CD4-positive, alpha-beta T cell treated with Interleukin-4 for 1 hour (primary cell): ENCODE measurements around the gene COL5A1.
"Not testable (repeated sequence)": the region's sequence is repeated elsewhere in the genome, so short reads cannot be mapped to it uniquely, and the experiment has no call there.

ENCODE experiments used
- DNase-seq, 2 donors: peaks; one replicate each; pipeline ENCODE4 v3.0.0-alpha.2; 2020 to 2022

COL5A1 gene

DNA sequence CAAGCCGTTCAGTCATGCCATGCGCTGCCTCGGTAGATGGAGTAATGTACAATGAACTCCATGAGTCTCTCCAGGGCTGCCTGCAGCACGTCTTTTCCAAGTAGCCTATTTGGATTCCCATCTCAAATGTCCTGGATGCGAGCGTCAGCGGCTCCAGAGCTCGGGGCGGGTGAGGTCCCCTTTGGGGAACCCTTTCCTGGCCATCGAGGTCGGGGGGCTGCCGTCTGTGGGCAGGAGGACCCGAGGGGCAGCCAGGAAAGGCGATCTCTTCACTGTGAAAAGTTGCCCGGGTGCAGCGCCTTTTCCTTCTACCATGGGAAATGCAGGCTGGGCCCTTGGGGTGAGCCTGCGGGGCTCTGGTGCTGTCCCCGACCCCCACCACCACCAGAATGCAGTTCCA lies 202.1 kb downstream of the COL5A1 start:
- no peak for DNase-seq

GRCh38 chr9:134844821-134845220 lies 203.2 kb downstream of the COL5A1 start:
- DNase-seq: no peak

DNA sequence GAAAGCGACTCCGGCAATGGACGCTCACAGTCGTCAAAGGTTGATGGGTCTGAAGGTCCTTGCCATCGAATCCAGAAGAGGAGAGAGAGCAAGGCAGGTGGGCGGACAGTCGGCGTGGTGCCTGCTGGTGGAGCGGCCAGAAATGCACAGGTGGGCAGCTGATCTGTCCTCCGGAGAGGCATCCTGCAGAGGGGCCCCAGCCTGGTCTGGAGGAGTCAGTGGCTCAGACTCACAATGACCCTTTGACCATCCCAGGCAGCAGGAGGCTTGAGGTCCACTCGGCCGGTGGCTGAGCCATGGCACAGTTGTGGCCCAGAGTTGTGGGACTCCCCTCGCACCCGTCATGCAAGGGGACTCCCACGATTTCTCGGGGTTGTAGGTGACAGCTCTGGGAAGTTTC lies 204.6 kb downstream of the COL5A1 start:
- no peak for DNase-seq

GRCh38 chr9:134846699-134847098 lies 205.1 kb downstream of the COL5A1 start:
- no peak for DNase-seq

- no peak for DNase-seq
Measured at GRCh38 chr9:134847138-134847537, 205.5 kb downstream of the COL5A1 start.

DNA sequence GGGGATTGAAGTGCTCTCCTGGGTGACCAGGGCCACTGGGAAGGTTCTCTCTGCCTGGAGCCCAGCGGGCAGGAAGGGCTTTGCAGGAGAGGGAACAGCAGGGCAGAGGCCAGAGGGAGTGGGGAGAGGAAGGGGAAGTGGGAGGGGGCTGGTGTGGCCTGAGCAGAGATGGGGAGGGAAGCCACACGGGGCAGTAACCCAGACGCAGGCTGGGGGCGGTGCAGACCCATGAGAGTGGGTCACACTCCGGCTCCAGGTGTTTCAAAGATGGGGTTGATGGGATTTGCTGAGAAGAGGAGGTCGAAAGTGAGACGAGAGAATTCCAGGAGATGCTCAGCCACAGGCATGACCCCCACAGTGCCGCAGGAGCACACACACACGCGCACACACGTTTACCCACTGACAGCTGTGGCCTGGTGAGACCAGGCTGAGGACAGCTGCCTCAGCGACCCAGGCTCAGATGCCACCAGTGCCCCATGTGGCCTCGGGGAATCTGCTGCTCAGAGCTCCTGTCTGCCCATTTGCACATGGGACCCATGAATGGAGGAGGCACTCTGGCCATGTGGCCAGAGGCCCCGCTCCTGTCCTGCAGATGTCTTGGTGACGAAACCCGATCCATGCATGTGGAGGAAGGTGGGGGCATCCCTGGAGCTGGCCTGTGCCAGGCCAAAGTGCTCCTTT lies 206.3 kb downstream of the COL5A1 start:
- DNase-seq: no peak

- no peak for DNase-seq
Measured at GRCh38 chr9:134848504-134848903, 206.9 kb downstream of the COL5A1 start.

GRCh38 chr9:134850611-134851010 lies 209.0 kb downstream of the COL5A1 start:
- no peak for DNase-seq

DNA sequence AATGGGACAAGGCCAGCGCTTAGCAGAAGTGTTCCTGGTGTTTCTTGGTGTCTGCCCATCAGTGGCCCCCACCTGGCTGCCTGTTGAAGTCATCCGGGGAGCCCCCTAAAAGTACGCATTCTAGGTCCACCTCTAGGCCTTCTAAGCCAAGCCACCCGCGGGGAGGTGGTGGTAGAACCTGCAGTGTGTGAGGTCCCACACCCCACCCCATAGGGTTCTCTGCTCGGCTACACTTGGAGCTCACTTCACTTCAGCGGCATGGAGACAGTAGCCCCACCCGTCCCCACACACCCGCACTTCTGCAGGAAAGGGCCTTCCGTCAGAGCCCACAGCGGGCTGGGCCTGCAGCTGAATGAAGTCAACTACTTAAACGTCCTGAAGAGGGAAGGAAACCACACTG lies 209.4 kb downstream of the COL5A1 start:
- DNase-seq: no peak

DNA sequence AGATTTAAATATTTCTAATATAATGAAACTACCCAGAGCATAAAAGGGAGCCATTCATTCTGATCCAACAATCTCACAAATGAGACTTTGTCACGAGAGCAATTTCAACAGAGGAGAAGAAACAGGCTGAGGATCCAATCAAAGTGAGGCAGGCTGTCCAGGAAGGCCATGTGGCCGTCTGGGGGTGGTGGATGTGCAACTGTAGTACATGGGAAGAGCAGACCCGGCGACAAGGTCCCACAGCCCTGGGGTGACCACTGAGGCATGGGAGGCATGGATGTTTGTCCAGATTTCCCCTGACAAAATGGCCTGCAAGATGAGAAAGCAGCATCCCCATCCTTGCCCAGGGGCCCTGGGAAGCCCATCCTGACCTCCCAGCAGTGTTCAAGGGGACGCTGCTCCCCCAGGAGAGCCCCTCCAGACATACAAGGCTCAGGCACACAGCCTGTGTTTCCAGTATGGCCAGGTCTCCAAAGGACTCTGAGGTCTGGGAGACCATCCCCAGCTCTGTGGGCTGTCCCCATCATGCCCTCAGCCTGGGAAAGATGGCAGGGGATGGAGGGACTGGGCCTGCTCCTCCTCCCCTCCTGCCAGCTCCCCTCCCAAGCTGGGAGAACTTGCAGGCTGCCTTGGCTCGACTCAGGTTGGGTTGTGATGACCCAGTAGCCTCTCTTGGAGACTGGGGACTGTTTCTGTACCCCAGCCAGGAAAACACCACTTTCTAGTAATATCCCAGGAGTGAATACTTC lies 211.5 kb downstream of the COL5A1 start:
- no peak for DNase-seq

GRCh38 chr9:134853893-134854292 lies 212.3 kb downstream of the COL5A1 start:
- no peak for DNase-seq

DNA sequence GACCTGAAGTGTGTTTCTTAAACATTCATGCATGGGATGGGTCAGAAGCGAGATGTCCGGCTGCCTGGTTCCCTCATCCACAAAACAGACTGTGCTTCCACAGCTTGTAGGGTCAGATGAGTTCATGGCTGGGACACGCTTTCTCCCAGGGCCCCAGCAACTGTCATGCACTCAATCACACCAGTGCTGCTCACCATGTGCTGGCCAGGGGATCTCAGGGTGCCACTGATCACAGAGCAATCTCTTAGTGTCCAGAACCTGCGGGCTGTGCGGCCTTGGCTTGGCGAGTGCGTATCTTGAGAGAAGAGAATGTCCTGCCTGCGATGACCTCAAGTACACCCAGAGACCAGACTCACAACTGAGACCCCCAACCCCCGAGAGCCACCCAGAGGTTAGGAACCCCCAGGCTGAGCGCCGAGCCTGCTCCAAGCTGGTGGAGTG lies 213.0 kb downstream of the COL5A1 start:
- no peak for DNase-seq

DNA sequence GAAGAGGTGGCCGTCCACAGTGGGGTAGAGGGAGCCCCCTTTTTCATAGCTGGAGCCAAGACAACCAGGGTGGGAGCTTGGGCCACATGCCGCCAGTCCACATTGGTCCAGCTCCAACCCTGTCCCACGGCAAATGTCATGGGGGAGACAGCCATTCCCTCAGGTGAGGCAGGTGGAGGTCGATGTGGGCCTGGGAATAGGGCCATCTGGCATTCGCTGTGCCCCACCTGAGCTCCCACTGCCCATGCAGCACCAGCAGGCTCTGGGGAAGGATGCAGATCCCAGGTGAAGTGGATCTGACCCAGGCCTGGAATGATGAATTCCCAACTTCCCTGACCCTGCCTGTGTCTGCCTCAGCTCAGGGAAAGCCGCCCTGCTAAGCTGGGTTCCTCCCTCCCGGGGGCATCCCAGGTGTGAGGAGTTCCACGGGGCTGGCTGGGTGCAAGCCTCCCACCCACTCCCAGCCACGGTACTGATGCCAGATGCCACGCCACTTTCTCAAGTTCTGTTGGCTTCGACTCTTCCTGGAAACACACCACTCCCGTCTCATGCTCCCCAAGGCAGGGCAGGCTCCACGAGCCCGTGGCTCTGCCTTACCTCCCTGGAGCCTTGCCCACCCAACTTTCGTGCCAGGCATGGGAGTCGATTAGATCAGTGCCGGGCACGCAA lies 213.8 kb downstream of the COL5A1 start:
- peak in 1 of 2 donors; percentile 9 for DNase-seq

- no peak for DNase-seq
Measured at GRCh38 chr9:134855900-134856377, 214.3 kb downstream of the COL5A1 start.

DNA sequence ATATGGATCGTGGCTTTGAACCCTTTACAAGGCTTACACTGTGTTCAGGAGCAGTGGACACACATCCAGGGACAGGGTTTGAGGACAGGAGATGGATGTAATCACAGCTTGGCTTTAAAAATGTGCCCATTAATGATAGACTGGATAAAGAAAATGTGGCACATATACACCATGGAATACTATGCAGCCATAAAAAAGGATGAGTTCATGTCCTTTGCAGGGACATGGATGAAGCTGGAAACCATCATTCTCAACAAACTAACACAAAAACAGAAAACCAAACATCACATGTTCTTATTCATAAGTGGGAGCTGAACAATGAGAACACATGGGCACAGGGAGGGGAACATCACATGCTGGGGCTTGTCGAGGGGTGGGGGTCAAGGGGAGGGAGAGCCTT lies 215.8 kb downstream of the COL5A1 start:
- DNase-seq: not testable (repeated sequence)

DNA sequence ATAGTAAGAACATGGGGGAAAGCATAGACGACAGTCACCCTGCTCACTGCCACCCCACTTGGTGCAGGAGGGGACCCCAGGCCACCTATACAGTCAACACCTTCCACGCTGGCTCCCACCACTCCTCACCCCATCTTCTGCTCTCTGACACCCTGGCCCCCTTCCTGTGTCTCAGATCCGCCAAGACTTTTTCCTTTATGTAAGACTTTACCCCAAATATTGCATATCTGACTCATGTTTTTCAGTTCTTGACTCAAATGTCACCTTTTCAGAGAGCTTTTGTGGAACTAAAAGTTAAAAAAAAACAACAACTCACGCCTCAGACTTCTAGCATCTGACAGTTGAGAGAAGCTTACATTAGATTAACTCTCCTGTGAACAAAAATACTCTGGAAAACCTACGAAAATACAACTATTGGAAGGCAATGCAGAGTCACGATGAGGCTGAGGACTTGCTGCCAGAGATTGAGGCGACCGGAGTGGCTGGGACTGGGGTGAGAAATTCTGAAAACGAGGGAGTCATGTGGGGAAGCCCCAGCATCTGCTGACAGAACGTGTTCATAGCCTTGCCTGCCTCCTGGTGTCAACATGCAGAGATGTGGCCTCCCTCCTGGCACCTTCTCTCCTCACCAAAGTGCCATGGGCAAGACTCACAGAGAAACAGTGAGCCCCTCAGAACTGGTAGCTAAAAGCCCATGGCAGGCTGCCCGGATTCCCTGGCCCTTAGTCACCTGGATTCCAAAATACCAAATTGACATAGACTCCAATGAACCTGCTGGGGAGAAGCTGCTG lies 216.6 kb downstream of the COL5A1 start:
- no peak for DNase-seq

DNA sequence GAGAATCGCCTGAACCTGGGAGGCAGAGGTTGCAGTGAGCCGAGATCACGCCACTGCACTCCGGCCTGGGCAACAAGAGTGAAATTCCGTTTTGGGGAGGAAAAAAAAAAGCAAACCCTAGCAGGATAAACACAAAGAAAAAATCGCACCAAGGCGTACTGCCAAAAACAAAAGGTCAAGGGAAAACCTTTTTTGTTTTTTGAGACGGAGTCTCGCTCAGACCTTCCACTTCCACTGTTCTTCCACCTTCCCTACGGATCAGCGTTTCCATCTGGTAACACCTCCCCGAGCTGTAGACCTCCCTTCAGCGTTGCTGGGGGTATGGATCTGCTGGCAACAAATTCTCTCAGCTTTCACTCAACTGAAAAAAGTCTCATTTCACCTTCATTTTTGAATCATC lies 218.9 kb downstream of the COL5A1 start:
- DNase-seq: no peak

GRCh38 chr9:134861595-134862334 lies 220.2 kb downstream of the COL5A1 start:
- peak in 1 of 2 donors; percentile 8 for DNase-seq

GRCh38 chr9:134863306-134863902 lies 221.8 kb downstream of the COL5A1 start:
- DNase-seq: no peak

GRCh38 chr9:134863941-134864820 lies 222.6 kb downstream of the COL5A1 start:
- no peak for DNase-seq

DNA sequence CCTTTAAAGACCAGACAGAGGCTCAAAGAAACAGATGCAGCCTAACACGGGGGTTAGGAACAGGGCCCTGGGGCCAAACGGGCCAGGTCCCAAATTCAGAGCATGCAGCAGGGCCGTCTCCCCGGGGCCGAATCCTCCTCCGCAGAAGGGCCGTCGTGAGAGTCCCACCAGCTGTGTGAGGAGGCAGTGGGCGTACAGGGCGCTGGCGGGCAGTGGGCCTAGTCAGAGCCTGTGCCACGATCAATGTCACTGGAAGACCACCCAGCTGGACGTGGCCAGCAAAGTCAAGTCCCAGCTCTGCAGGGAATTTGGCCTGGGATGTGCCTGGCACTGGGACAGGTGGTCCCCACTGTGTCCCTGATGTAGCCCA lies 223.2 kb downstream of the COL5A1 start:
- no peak for DNase-seq
